ENCODE results near the gene FAM171A1.

DNA sequence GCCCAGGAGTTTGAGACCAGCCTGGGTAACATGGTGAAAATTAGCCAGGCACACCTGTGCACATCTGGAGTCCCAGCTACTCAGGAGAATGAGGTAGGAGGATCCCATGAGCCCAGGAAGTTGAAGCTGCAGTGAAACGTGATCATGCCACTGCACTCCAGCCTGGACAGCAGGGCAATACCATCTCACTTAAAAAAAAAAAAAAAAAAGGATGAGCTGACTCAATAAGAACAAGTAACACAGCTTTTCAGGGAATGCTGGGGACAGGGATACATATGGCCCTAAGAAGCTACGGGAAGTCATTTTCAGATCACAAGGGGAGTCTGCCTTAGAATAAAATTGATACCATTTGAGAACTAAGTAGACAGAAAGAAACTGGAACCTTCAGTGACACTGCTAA is 41.7 kb downstream of the FAM171A1 start:
- TF ChIP-seq, protein P1, sequence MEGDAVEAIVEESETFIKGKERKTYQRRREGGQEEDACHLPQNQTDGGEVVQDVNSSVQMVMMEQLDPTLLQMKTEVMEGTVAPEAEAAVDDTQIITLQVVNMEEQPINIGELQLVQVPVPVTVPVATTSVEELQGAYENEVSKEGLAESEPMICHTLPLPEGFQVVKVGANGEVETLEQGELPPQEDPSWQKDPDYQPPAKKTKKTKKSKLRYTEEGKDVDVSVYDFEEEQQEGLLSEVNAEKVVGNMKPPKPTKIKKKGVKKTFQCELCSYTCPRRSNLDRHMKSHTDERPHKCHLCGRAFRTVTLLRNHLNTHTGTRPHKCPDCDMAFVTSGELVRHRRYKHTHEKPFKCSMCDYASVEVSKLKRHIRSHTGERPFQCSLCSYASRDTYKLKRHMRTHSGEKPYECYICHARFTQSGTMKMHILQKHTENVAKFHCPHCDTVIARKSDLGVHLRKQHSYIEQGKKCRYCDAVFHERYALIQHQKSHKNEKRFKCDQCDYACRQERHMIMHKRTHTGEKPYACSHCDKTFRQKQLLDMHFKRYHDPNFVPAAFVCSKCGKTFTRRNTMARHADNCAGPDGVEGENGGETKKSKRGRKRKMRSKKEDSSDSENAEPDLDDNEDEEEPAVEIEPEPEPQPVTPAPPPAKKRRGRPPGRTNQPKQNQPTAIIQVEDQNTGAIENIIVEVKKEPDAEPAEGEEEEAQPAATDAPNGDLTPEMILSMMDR (IDR thresholded peaks at IDR 0.05) = no peak
- no peak for TF ChIP-seq POLR2A (IDR thresholded peaks at IDR 0.05)

All from uterus (tissue), 2 donors.